Trophoblast cell (in vitro differentiated cells and primary cell): Measurements from ENCODE around the gene LDB2.

Experiments
- DNase-seq, 2 donors: peaks; one replicate each; pipeline ENCODE4 v3.0.0-alpha.2; 2016
- H2AFZ ChIP-seq: 2 replicates; pipeline ENCODE4 v1.6.1; 2013; ENCODE audit warnings: low read length, moderate library complexity, mild to moderate bottlenecking; ENCODE audit not compliant: insufficient read depth, poor library complexity
- H2AK5ac ChIP-seq: 2 replicates; pipeline ENCODE4 v1.6.1; 2013; ENCODE audit warnings: mild to moderate bottlenecking, low read length
- H2BK120ac ChIP-seq: 2 replicates; pipeline ENCODE4 v1.6.1; 2013; ENCODE audit warnings: low read length, mild to moderate bottlenecking, moderate library complexity; ENCODE audit not compliant: insufficient read depth, poor library complexity
- H2BK12ac ChIP-seq: 2 replicates; pipeline ENCODE4 v1.6.1; 2013; ENCODE audit warnings: mild to moderate bottlenecking, low read length, moderate library complexity
- H2BK5ac ChIP-seq: 2 replicates; pipeline ENCODE4 v1.6.1; 2013; ENCODE audit warnings: low read length, low read depth, moderate library complexity, mild to moderate bottlenecking; ENCODE audit not compliant: poor library complexity
- H3K14ac ChIP-seq: 2 replicates; pipeline ENCODE4 v1.6.1; 2013; ENCODE audit warnings: mild to moderate bottlenecking, low read length
- H3K18ac ChIP-seq: 2 replicates; pipeline ENCODE4 v1.6.1; 2013; ENCODE audit warnings: mild to moderate bottlenecking, low read length
- H3K23ac ChIP-seq: 2 replicates; pipeline ENCODE4 v1.6.1; 2013; ENCODE audit warnings: low read length
- H3K27ac ChIP-seq: 2 replicates; pipeline ENCODE4 v1.5.1; 2013; ENCODE audit warnings: low read depth, mild to moderate bottlenecking, inconsistent platforms, low read length, moderate library complexity
- H3K27me3 ChIP-seq: 2 replicates; pipeline ENCODE4 v1.6.1; 2013; ENCODE audit warnings: inconsistent platforms, mild to moderate bottlenecking, low read length, moderate library complexity; ENCODE audit not compliant: insufficient read depth
- H3K36me3 ChIP-seq, 2 experiments: 1 replicate in 1 of 2; 2 replicates in 1 of 2; pipeline ENCODE4 v1.6.1; 2013; ENCODE audit warnings: low read length in 2 of 2, mild to moderate bottlenecking in 2 of 2, moderate library complexity in 1 of 2; ENCODE audit not compliant: insufficient read depth in 2 of 2, control insufficient read depth in 1 of 2
- H3K4ac ChIP-seq: 2 replicates; pipeline ENCODE4 v1.6.1; 2013; ENCODE audit warnings: low read depth, mild to moderate bottlenecking, low read length, moderate library complexity
- H3K4me1 ChIP-seq, 2 experiments: 1 replicate in 1 of 2; 2 replicates in 1 of 2; pipeline ENCODE4 v1.6.1; 2013; ENCODE audit warnings: low read length in 2 of 2, mild to moderate bottlenecking in 2 of 2, moderate library complexity in 1 of 2; ENCODE audit not compliant: insufficient read depth in 2 of 2, control insufficient read depth in 1 of 2
- H3K4me2 ChIP-seq: 2 replicates; pipeline ENCODE4 v1.6.1; 2013; ENCODE audit warnings: inconsistent platforms, mild to moderate bottlenecking, low read length, moderate library complexity
- H3K4me3 ChIP-seq: 2 replicates; pipeline ENCODE4 v1.5.1; 2013; ENCODE audit warnings: mild to moderate bottlenecking, low read depth, low read length, inconsistent platforms
- H3K79me1 ChIP-seq: one replicate; pipeline ENCODE4 v1.6.1; 2013; ENCODE audit warnings: low read length
- H3K79me2 ChIP-seq: 2 replicates; pipeline ENCODE4 v1.6.1; 2013; ENCODE audit warnings: low read length, mild to moderate bottlenecking; ENCODE audit not compliant: control insufficient read depth, insufficient read depth, poor library complexity
- H3K9ac ChIP-seq: 2 replicates; pipeline ENCODE4 v1.6.1; 2013; ENCODE audit warnings: mild to moderate bottlenecking, low read length
- H3K9me3 ChIP-seq: 2 replicates; pipeline ENCODE4 v1.6.1; 2013; ENCODE audit warnings: low read depth, mild to moderate bottlenecking, control low read depth, inconsistent platforms, low read length; ENCODE audit not compliant: insufficient read depth
- H4K12ac ChIP-seq: 2 replicates; pipeline ENCODE4 v1.6.1; 2013; ENCODE audit warnings: low read depth, mild to moderate bottlenecking, low read length, moderate library complexity
- H4K8ac ChIP-seq: 2 replicates; pipeline ENCODE4 v1.6.1; 2013; ENCODE audit warnings: low read depth, mild to moderate bottlenecking, low read length, moderate library complexity
- H4K91ac ChIP-seq: one replicate; pipeline ENCODE4 v1.6.1; 2013; ENCODE audit warnings: low read depth, mild to moderate bottlenecking, low read length, moderate library complexity
- WGBS: extraction: QIAGEN DNeasy Blood & Tissue Kit; methylation state at CpG from one replicate; pipeline ENCODE4 v1.1.7; 2013; ENCODE audit warnings: missing lambda C conversion rate; ENCODE audit not compliant: insufficient read length, insufficient coverage; ENCODE audit errors: extremely low coverage; 5-methylcytosine and 5-hydroxymethylcytosine counted together

The LDB2 gene

DNA sequence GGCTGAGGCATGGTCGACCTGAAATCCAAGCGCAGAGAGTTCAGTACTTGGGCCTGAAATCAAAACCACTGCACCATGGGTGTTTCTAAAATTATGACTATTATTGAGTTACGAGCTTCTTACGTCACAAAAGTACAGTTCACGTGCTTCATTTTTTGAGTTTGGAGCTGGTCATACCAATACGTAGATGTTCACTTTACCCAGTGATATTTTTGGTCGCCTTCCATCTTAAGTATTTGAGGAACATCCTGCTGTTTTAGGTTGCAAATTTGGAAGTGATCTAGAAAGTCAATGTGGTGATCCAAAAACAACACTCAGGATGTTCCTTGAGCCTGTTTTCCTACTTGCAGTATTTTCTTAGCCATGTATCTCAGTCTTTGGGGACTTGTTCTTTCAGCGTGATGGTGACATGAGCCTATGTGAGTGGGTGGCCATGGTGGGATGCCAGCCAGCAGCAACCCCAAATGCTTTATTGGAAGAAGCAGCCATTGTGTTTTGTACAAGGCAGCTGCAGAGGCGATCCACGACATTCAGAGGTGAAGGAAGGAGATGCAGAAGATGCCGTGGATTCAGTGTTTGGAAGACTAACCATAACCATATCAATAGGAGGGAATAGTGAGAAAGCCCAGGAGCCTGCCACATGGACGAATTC lies 28.7 kb downstream of the LDB2 start:
- Histone ChIP-seq H3K9ac (no peak overlapping the region), H3K4me3 (no peak overlapping the region), H3K4ac (no peak overlapping the region), H3K4me2 (no peak overlapping the region), H3K9me3 (no peaks in the 10 kb centered on the region), H3K23ac (no peak overlapping the region), H3K14ac (no peak overlapping the region), H4K8ac (no peak overlapping the region), H3K36me3 (no peaks in the 10 kb centered on the region), H2BK120ac (no peak overlapping the region), H3K27ac (no peak overlapping the region), H2AK5ac (no peak overlapping the region), H2BK5ac (no peak overlapping the region), H3K79me1 (no peaks in the 10 kb centered on the region), H3K79me2 (no peaks in the 10 kb centered on the region), H4K91ac (no peak overlapping the region), H3K18ac (no peak overlapping the region), H2BK12ac (no peak overlapping the region), H4K12ac (no peak overlapping the region), H3K4me1 (peaks cover 0 to 2% of the 10 kb centered on the region in 2 experiments), H2AFZ (no peak overlapping the region), H3K27me3 (no peaks in the 10 kb centered on the region)
- WGBS = no CpG with 5 or more reads among the region's 12 CpGs
- DNase-seq = no peak

GRCh38 chr4:16868674-16869073 lies 29.8 kb downstream of the LDB2 start:
- Histone ChIP-seq H4K8ac (no peak overlapping the region), H3K14ac (no peak overlapping the region), H3K79me1 (no peaks in the 10 kb centered on the region), H3K27ac (no peak overlapping the region), H3K27me3 (no peaks in the 10 kb centered on the region), H3K9me3 (no peaks in the 10 kb centered on the region), H3K9ac (no peak overlapping the region), H2AK5ac (no peak overlapping the region), H3K4me1 (peaks cover 0 to 2% of the 10 kb centered on the region in 2 experiments), H3K4me3 (no peak overlapping the region), H3K18ac (no peak overlapping the region), H3K23ac (no peak overlapping the region), H3K79me2 (no peaks in the 10 kb centered on the region), H4K12ac (no peak overlapping the region), H2BK12ac (no peak overlapping the region), H3K4ac (no peak overlapping the region), H2BK5ac (no peak overlapping the region), H4K91ac (no peak overlapping the region), H2BK120ac (no peak overlapping the region), H3K4me2 (no peak overlapping the region), H3K36me3 (no peaks in the 10 kb centered on the region), H2AFZ (no peak overlapping the region)
- DNase-seq = no peak
- WGBS = 100% methylated on average over 3 of the region's 5 CpGs

- no peak overlapping the region for H3K4ac ChIP-seq
- H3K9ac ChIP-seq = no peak overlapping the region
- no peak overlapping the region for H2BK120ac ChIP-seq
- no peak overlapping the region for H3K14ac ChIP-seq
- no peak overlapping the region for H3K23ac ChIP-seq
- no peaks in the 10 kb centered on the region for H3K36me3 ChIP-seq
- no peak overlapping the region for H4K91ac ChIP-seq
- H2BK12ac ChIP-seq = no peak overlapping the region
- H3K4me2 ChIP-seq = no peak overlapping the region
- H3K79me2 ChIP-seq = no peaks in the 10 kb centered on the region
- no peaks in the 10 kb centered on the region for H3K79me1 ChIP-seq
- H3K27me3 ChIP-seq = no peaks in the 10 kb centered on the region
- H2BK5ac ChIP-seq = no peak overlapping the region
- no peak overlapping the region for H3K4me3 ChIP-seq
- H2AK5ac ChIP-seq = no peak overlapping the region
- H3K27ac ChIP-seq = no peak overlapping the region
- no peak overlapping the region for H3K18ac ChIP-seq
- H3K4me1 ChIP-seq = peaks cover 0 to 2% of the 10 kb centered on the region in 2 experiments
- DNase-seq = no peak
- no CpG with 5 or more reads among the region's 2 CpGs for WGBS
- H4K8ac ChIP-seq = no peak overlapping the region
- no peaks in the 10 kb centered on the region for H3K9me3 ChIP-seq
- H2AFZ ChIP-seq = no peak overlapping the region
- H4K12ac ChIP-seq = no peak overlapping the region
Observed at GRCh38 chr4:16867827-16868226, 30.6 kb downstream of the LDB2 start.

DNA sequence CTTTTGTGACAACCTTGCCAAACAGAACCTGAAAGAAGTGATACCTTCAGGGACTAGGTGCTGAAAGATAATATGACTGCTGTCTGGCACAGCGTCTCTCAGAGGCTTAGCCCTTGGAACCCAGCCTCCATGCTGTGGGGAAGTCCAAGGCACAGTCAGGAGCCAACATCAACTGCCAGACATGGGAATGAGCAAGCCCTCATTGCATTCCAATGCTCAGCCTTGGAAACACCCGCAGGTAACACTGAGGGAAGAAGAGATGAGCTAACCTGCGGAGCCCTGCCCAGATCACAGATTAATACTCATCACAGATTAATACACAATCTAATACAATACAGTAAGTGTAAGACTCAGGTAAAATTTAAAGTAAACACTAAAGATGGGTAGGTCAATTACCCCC lies 31.5 kb downstream of the LDB2 start:
- H2BK12ac ChIP-seq = no peak overlapping the region
- H4K12ac ChIP-seq = no peak overlapping the region
- no peaks in the 10 kb centered on the region for H3K9me3 ChIP-seq
- H3K27ac ChIP-seq = no peak overlapping the region
- no peak overlapping the region for H2BK5ac ChIP-seq
- no peaks in the 10 kb centered on the region for H3K36me3 ChIP-seq
- no peaks in the 10 kb centered on the region for H3K79me2 ChIP-seq
- no peak overlapping the region for H4K91ac ChIP-seq
- no peak overlapping the region for H3K14ac ChIP-seq
- H3K27me3 ChIP-seq = no peaks in the 10 kb centered on the region
- no peak overlapping the region for H3K18ac ChIP-seq
- peaks cover 0 to 2% of the 10 kb centered on the region in 2 experiments for H3K4me1 ChIP-seq
- no peak overlapping the region for H2AFZ ChIP-seq
- no CpG with 5 or more reads among the region's 3 CpGs for WGBS
- H3K79me1 ChIP-seq = no peaks in the 10 kb centered on the region
- no peak overlapping the region for H3K4me3 ChIP-seq
- no peak overlapping the region for H3K4me2 ChIP-seq
- no peak overlapping the region for H2AK5ac ChIP-seq
- no peak overlapping the region for H4K8ac ChIP-seq
- H3K23ac ChIP-seq = no peak overlapping the region
- no peak overlapping the region for H3K9ac ChIP-seq
- H3K4ac ChIP-seq = no peak overlapping the region
- H2BK120ac ChIP-seq = no peak overlapping the region
- no peak for DNase-seq
